OCI-LY7 (cell line): ENCODE measurements around the gene ABCC5. TPM values are rescaled to one million over a fixed set of nuclear protein-coding genes. Genes with fewer than 3 reads are reported as not detected.

Experiments
- BruUV-seq: library from RNA; stranded (reverse); fragments of 400-500 nt; replicated peaks from 2 replicates; lab custom pipeline; 2021; lab: Mats Ljungman, UMichigan
- CTCF ChIA-PET: fragments of 300-600 bp; sonication (Branson Sonifier 250); formaldehyde crosslinking; loops from one replicate; lab custom pipeline; 2022; ENCODE audit warnings: antibody characterized with exemption; ENCODE audit not compliant: unreplicated experiment; lab: Charles Lee
- POLR2A ChIA-PET: fragments of 300-600 bp; sonication (Branson Sonifier 250); formaldehyde crosslinking; loops from one replicate; lab custom pipeline; 2022; ENCODE audit warnings: antibody characterized with exemption; lab: Charles Lee
- DNase-seq: peaks from one replicate; pipeline ENCODE4 v3.0.0-alpha.2; 2015; ENCODE audit warnings: low spot score
- H2AFZ ChIP-seq: fragments of 200-600 bp; sonication (generic), shearing (Covaris generic); 2 replicates; pipeline ENCODE4 v1.6.1; 2014; ENCODE audit warnings: mild to moderate bottlenecking, antibody characterized with exemption, low read length, moderate library complexity
- H3K27ac ChIP-seq: fragments of 200-600 bp; sonication (generic); 2 replicates; pipeline ENCODE4 v1.5.1; 2014; ENCODE audit warnings: mixed run types, low read depth, mild to moderate bottlenecking, moderate library complexity, low read length, inconsistent platforms; ENCODE audit not compliant: poor library complexity, severe bottlenecking
- H3K36me3 ChIP-seq: fragments of 200-600 bp; sonication (generic); 2 replicates; pipeline ENCODE4 v1.6.1; 2014; ENCODE audit warnings: mild to moderate bottlenecking, antibody characterized with exemption, low read length, moderate library complexity, mixed read lengths; ENCODE audit not compliant: insufficient read depth
- H3K4me1 ChIP-seq: fragments of 200-600 bp; sonication (generic); 2 replicates; pipeline ENCODE4 v1.5.1; 2014; ENCODE audit warnings: mild to moderate bottlenecking, low read length; ENCODE audit not compliant: insufficient read depth, poor library complexity, severe bottlenecking
- H3K4me2 ChIP-seq: fragments of 200-600 bp; sonication (generic); 2 replicates; pipeline ENCODE4 v1.6.1; 2014; ENCODE audit warnings: mild to moderate bottlenecking, low read length
- H3K4me3 ChIP-seq: fragments of 200-600 bp; sonication (generic); 2 replicates; pipeline ENCODE4 v1.5.1; 2014; ENCODE audit warnings: mild to moderate bottlenecking, low read depth, low read length; ENCODE audit not compliant: poor library complexity, severe bottlenecking
- H3K79me2 ChIP-seq: fragments of 200-600 bp; sonication (generic); 2 replicates; pipeline ENCODE4 v1.6.1; 2016; ENCODE audit warnings: low read depth, mild to moderate bottlenecking, low read length, moderate library complexity, mixed read lengths; ENCODE audit not compliant: insufficient read depth
- H3K9me2 ChIP-seq: fragments of 200-600 bp; sonication (generic); 2 replicates; pipeline ENCODE4 v1.6.1; 2016; ENCODE audit warnings: mild to moderate bottlenecking, low read length, mixed read lengths; ENCODE audit not compliant: insufficient read depth
- H3K9me3 ChIP-seq: fragments of 200-600 bp; sonication (generic); 2 replicates; pipeline ENCODE4 v1.6.1; 2014; ENCODE audit warnings: mild to moderate bottlenecking, mixed run types, low read length, mixed read lengths
- H4K20me1 ChIP-seq: fragments of 200-600 bp; sonication (generic); 2 replicates; pipeline ENCODE4 v1.6.1; 2014; ENCODE audit warnings: mild to moderate bottlenecking, antibody characterized with exemption, low read length, moderate library complexity, mixed read lengths; ENCODE audit not compliant: insufficient read depth
- CTCF ChIP-seq: fragments of 200-600 bp; sonication (generic); conservative IDR thresholded peaks from 2 replicates; pipeline ENCODE4 v1.5.1; 2014; ENCODE audit warnings: mild to moderate bottlenecking, antibody characterized with exemption, low read length, moderate library complexity, mixed read lengths
- EZH2phosphoT487 ChIP-seq: fragments of 200-600 bp; sonication (generic); IDR thresholded peaks from 2 replicates; pipeline ENCODE4 v1.6.1; 2018; ENCODE audit warnings: low read depth, borderline replicate concordance, mild to moderate bottlenecking, mixed run types, antibody characterized with exemption, low read length, moderate library complexity, mixed read lengths
- intact Hi-C: fragments of 100-400 bp; cut with micrococcal nuclease; formaldehyde crosslinking; loops from one replicate; pipeline ENCODE4 v1.10.0; 2022; ENCODE audit not compliant: unreplicated experiment
- total RNA-seq, 2 experiments: library from RNA; depleted of rRNA in 1 of 2; stranded (reverse); fragments of >200 nt in 1 of 2; shearing (Covaris generic) in 1 of 2; gene quantifications; 2 replicates each; pipeline ENCODE4 v1.2.3, GENCODE V29; 2014 to 2022

The ABCC5 gene
- total RNA-seq, 2 experiments from 2014 or later = 18.1 to 24.8 TPM

DNA sequence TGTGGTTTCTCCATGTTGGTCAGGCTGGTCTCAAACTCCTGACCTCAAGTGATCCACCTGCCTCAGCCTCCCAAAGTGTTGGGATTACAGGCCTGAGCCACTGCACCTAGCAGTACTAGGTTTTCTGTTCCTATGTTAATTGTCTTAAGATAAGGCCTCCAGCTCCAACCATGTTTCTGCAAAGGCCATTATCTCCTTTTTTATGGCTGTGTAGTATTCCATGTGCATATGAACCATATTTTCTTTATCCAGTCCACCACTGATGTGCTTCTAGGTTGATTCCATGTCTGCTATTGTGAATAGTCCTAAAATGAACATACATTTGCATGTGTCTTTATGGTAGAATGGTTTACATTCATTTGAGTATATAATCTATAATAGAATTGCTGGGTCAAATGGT, 45.0 kb upstream of the ABCC5 start:
- DNase-seq = no peak
- H3K27ac ChIP-seq = no peak overlapping the region
- H3K36me3 ChIP-seq = no peaks in the 10 kb centered on the region
- POLR2A ChIA-PET = interaction anchor here (0.7 kb wide), 1 partner anchor 14 kb away, joined by 3 read pairs; no protein-coding TSS in a partner anchor
- no peak overlapping the region for H3K4me3 ChIP-seq
- H2AFZ ChIP-seq = no peak overlapping the region
- H3K4me1 ChIP-seq = no peaks in the 10 kb centered on the region
- intact Hi-C loops = no loop called here
- CTCF ChIA-PET = no interaction called here
- BruUV-seq = no TSS peak
- H3K4me2 ChIP-seq = no peak overlapping the region
- no peaks in the 10 kb centered on the region for H4K20me1 ChIP-seq
- no peaks in the 10 kb centered on the region for H3K79me2 ChIP-seq
- H3K9me2 ChIP-seq = no peaks in the 10 kb centered on the region
- TF ChIP-seq EZH2phosphoT487 (no peak), CTCF (no peak)
- H3K9me3 ChIP-seq = no peaks in the 10 kb centered on the region

- no peaks in the 10 kb centered on the region for H3K79me2 ChIP-seq
- no peak for TF ChIP-seq EZH2phosphoT487
- TF ChIP-seq CTCF = no peak
- H4K20me1 ChIP-seq = no peaks in the 10 kb centered on the region
- H3K4me1 ChIP-seq = no peaks in the 10 kb centered on the region
- ChIA-PET CTCF (no interaction called here), POLR2A (interaction anchor here (1.9 kb wide), 1 partner anchor 8 kb away, joined by 5 read pairs; no protein-coding TSS in a partner anchor)
- H2AFZ ChIP-seq = no peak overlapping the region
- no peak for DNase-seq
- no TSS peak for BruUV-seq
- H3K9me2 ChIP-seq = no peaks in the 10 kb centered on the region
- no peak overlapping the region for H3K27ac ChIP-seq
- intact Hi-C loops = no loop called here
- no peaks in the 10 kb centered on the region for H3K9me3 ChIP-seq
- no peak overlapping the region for H3K4me3 ChIP-seq
- no peaks in the 10 kb centered on the region for H3K36me3 ChIP-seq
- no peak overlapping the region for H3K4me2 ChIP-seq
These were observed 41.7 kb upstream of the ABCC5 start for GRCh38 chr3:184059424-184059823.

GRCh38 chr3:184058029-184058428, 40.3 kb upstream of the ABCC5 start:
- DNase-seq = no peak

More at GRCh38 chr3:184058029-184058428, 40.3 kb upstream of the ABCC5 start:
- Histone ChIP-seq H3K4me3 (no peak overlapping the region), H3K9me2 (no peaks in the 10 kb centered on the region), H3K79me2 (no peaks in the 10 kb centered on the region), H3K4me2 (no peak overlapping the region), H3K36me3 (no peaks in the 10 kb centered on the region), H3K9me3 (no peaks in the 10 kb centered on the region), H4K20me1 (no peaks in the 10 kb centered on the region), H3K4me1 (no peaks in the 10 kb centered on the region), H2AFZ (no peak overlapping the region), H3K27ac (no peak overlapping the region)
- TF ChIP-seq CTCF (no peak), EZH2phosphoT487 (no peak)
- ChIA-PET POLR2A (interaction anchor here (1.1 to 1.9 kb wide), 2 partner anchors 10 to 14 kb away, joined by 3 to 5 read pairs; no protein-coding TSS in a partner anchor), CTCF (no interaction called here)
- intact Hi-C loops = no loop called here
- BruUV-seq = no TSS peak
